Stimulated activated CD4-positive, alpha-beta T cell treated with anti-CD3 and anti-CD28 coated beads, Interleukin-1b, Interleukin-23, amount 100 ng/mL, for 4 hours (primary cell): ENCODE results near the gene PSKH1.
"Not testable (repeated sequence)": the region's sequence is repeated elsewhere in the genome, so short reads cannot be mapped to it uniquely, and the experiment has no call there.

Source experiments
- DNase-seq, 2 donors: peaks; one replicate each; pipeline ENCODE4 v3.0.0-alpha.2; 2020; ENCODE audit warnings: low read depth in 2 of 2

PSKH1 gene

DNA sequence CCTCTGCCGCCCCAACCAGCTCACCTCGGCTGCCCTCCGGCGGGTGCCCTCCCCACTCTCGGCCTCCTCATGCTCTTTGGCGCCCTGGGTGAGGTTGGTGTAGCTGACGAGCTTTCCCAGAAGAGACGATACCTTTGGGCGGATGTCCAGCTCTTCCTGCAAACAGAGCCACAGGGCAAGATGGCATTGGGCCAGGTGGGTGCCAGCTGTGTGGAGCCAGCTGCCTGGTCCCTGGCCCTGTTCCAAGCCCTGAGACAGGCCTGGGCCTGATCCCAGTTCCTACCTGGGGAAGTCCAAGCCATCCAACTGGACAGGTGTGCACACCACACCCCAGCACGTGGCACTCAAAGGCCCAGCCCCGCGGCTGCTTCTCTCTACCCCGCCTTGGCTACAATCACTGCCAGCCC, 68.5 kb downstream of the PSKH1 start:
- DNase-seq: no peak

DNA sequence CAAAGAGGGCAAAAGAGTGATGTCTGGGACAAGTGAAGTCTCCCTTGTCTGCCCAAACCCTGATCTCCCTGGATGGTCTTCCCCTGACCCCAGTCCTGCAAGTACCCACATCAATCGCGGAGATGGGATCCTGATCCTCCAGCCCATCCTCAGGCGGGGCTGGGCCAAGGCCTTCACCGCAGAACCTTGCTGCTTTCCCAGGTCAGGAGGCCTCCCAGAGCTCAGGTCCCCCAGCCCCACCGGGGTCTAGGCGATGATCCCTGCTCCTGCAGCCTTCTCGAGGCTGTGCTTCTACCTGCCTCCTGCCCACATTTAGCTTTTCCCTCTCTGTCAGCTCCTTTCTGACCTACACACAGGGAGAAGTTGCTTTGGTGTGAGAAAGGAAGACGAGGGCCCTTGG, 69.1 kb downstream of the PSKH1 start:
- DNase-seq: no peak

- no peak for DNase-seq
Measured at GRCh38 chr16:67963292-67963661, 70.2 kb downstream of the PSKH1 start.

- DNase-seq: no peak
Measured at GRCh38 chr16:67963662-67964321, 70.7 kb downstream of the PSKH1 start.

DNA sequence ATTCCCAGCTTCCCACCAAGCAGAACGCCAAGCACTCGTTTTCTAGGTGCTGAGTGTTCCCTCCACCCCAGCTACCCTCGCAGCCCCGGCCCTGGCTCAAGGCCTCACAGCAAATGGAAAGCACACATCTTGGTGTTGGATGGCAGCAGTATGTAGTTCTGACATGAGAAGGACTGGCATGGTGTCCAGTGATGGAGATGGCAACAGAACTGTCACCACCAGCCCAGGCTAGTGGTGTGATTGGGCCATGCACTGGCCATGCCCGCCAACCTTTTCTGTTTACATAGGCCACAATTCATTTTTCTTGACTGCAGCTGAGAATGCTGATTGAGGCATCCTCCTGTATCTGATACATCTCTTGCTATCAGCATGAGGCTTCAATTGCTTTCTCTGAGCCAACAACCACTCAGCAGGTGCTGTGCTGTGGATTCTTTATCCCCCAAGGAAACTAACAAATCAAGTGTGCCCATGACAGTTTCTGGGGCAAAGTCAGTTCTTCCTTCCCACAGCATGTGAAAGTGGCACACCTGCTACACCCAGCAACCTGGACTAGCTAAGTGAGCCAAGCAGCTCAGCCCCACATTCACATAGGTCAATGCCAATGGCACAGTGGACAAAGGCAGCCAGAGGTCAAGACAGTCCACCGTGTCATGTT, 71.5 kb downstream of the PSKH1 start:
- DNase-seq: no peak

GRCh38 chr16:67965668-67966548, 72.9 kb downstream of the PSKH1 start:
- no peak for DNase-seq

GRCh38 chr16:67966549-67967182, 73.6 kb downstream of the PSKH1 start:
- DNase-seq: no peak

DNA sequence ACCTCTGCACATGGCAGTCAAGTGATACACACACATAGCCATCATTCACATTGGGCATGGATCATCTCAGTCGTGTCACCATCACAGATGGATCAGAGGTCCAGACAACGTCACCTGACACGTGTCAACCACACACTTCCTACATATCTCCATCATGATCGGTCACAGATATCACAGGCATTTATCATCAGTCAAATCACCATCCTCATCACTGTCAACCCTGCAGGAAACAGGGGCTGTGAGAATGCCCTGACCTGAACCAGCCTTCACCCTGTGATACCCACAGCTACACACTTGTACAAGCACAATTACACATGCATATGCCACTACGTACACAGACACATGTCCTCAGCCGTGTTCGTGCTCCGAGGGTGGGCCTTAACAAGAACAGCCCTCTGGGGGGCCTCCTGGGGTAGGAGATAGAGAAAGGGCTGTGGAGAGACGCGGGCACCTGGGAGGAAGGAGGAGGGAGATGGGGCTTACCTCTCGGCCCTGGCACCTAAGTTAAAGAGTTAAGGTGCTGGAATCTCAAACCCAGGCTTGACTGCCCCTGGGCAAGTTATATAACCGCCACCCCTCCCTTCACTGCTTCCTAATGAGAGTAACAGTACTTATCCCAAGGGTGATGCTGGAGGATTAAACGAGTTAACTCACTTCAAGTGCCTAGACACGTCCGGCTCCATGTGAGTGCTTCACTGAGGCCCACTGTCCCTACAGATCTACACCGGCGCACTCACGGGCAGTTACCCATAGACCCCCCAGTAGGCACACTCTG, 74.3 kb downstream of the PSKH1 start:
- no peak for DNase-seq

- DNase-seq: peak in 1 of 2 donors; percentile 34
Measured at GRCh38 chr16:67967958-67968399, 74.9 kb downstream of the PSKH1 start.

- peak; percentile 69 to 86 for DNase-seq
Measured at GRCh38 chr16:67968400-67969253, 75.6 kb downstream of the PSKH1 start, which contains the start of gene SLC12A4. Gene SLC12A4, minus strand, starts transcription at chr16:67968637. Its CDS starts 84 bp downstream, at chr16:67968553.

DNA sequence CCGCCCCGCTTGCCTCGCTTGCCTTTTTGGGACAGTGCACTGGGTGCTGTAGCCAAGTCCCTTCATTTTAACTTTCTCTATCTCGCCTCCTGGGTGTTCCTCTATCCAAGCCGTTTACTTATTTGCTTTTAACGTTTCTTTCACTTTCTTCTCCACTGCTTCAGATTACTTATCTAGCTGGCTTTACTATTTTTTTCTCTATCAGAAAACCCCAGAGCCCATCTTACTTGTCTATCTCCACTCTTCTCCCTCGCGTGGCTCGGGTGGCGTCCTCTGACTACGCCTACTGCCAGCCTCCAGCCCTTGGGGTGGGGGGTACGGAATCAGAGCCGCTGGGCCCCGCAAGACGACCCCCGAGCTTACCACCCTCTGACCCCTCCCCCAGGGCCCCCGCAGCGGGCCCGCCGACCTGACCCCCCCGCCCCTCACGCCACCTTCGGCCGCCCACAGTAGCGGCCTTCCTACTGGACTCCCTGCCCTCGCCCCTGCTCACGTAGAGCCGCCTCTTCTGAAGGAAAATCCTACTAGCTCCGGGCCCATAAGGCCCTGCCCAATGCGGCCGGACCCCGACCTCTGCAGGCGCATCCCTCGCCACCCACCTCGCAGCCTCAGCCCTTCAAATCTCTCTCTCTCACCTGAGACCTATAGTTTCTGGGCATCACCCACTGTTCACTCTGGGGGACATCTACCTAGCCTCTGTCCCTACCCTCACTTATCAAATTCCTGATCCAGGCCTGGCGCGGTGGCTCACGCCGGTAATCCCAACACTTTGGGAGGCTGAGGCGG, 76.4 kb downstream of the PSKH1 start:
- no peak for DNase-seq

GRCh38 chr16:67971111-67971510, 78.1 kb downstream of the PSKH1 start:
- no peak for DNase-seq

GRCh38 chr16:67972285-67972684, 79.2 kb downstream of the PSKH1 start:
- DNase-seq: not testable (repeated sequence)

GRCh38 chr16:67975321-67976105, 82.5 kb downstream of the PSKH1 start:
- no peak for DNase-seq

- DNase-seq: no peak
Measured at GRCh38 chr16:67976205-67976604, 83.2 kb downstream of the PSKH1 start.

GRCh38 chr16:67977005-67977404, 84.0 kb downstream of the PSKH1 start:
- DNase-seq: no peak

DNA sequence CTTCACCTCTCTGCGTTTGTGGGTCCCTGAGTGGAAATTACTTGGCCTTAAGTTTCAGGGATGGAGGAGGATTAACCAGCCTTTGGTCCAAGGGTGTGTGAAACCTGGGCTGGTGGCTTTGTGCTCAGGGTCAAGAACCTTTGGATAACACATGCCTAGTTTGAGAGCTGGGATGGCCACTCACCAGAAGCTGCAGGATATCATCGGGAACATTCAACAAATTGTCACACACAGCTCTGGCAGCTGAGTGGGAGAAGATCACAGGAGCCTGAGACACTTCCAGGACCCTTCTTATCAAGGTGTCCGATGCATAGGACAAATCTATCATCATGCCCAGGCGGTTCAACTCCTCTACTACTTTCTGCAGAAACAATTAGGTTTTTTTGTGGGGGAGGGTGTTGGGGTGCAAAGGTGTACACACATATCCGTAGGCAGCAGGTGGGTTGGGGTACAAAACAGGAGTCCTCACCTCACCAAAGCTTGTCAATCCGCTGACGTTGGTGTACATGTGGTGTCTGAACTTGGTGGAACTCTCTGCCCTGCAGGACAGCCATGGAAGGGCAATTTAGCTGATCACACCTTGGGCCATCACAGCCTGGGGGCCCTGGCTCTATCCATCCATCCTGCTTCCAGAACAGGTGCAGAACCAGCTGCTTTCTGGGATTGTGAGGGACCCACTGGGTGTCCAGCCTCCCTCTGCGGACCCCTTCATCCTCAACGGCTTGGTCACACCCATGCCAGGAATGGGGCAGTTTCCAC, 84.6 kb downstream of the PSKH1 start:
- DNase-seq: no peak
